GM18907 (cell line): ENCODE results near the gene XPO6.
A peak's percentile ranks its signal among the peaks of the same experiment; 100 is the strongest.
"Not testable (repeated sequence)": the region's sequence is repeated elsewhere in the genome, so short reads cannot be mapped to it uniquely, and the experiment has no call there.

Experiments
- ATAC-seq: cut with Tn5 transposase; IDR thresholded peaks from one replicate; pipeline ENCODE4 v1.9.1; 2021; ENCODE audit warnings: mild to moderate bottlenecking, moderate library complexity; ENCODE audit not compliant: unreplicated experiment

XPO6 gene

DNA sequence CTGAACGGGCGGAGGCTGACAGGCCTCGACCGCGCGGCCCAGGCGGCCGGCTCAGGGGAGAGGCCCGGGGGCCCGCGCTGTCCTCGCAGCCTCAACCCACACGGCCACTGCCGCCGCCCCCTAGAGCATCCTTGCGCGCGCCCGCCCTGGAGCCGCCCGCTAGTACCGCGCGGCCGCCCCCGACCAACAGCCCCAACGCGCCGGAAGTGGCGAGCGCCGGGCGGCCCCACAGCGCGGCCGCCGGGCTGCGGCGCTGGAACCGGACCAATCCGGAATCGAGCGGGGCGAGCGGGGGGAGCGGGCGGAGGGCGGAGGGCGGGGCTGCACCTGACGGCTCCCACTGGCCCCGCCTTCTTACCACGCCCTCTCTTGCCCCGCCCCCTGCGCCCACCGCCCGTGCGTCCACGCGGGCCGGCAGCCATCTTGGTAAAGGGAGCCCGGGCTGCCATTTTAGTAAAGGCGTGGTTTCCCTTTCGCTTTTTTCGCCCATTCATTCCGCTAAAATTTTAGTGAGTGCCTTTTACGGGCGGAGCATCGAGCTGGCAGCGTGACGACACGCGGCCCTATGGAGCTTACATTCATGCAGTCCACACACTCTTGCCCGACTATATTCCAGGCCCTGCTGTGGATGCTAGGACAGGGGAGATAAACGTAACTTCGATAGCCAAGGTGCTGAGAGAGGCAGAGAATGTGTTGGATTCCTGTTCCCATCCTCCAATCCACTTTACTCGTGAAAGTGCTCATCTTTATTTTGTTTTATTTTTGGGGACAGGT, at the start of gene XPO6:
Gene XPO6 (minus strand): TSS at position 208 of the 774 bp plus-strand sequence. CDS start 597 bp downstream, outside the sequence.
- peak; percentile 80 for ATAC-seq

DNA sequence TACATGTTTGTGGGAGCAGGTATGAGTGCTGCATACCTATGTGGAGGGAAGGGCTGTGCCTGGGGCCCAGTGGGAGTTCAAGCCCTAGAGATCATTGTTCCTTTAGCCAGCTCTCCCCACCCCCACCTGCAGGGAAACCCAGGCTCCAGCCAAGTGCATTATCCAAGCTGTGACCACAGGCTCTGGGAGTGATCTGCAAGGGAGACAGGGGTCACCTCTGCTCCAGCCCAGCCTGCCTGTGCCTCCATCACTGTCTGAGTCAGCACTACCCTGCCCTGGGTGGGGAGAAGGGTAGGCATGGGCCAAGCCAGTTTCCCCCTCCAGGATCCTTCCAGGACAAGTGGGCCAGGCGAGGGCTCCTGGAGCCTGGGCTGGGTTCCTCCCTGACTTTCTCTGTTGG, 48.4 kb upstream of the XPO6 start:
- no peak for ATAC-seq

DNA sequence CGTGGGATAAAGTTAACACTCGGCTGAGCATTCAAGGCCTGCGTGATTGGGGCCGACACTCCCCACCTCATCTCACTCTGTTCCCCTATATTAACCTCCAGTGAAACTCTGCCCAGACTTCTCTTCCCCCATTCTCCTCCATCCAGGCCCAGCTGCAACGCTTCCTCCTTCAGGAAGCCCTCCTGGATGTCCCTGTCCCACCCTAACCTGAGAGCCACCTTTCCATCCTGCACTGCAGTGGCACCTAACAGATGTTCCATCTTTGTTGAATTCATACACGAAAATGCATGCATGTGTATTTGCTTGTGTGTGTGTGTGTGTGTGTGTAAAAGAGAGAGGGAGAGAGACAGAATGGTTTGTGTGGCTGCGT, 48.0 kb upstream of the XPO6 start:
- ATAC-seq, result no peak

DNA sequence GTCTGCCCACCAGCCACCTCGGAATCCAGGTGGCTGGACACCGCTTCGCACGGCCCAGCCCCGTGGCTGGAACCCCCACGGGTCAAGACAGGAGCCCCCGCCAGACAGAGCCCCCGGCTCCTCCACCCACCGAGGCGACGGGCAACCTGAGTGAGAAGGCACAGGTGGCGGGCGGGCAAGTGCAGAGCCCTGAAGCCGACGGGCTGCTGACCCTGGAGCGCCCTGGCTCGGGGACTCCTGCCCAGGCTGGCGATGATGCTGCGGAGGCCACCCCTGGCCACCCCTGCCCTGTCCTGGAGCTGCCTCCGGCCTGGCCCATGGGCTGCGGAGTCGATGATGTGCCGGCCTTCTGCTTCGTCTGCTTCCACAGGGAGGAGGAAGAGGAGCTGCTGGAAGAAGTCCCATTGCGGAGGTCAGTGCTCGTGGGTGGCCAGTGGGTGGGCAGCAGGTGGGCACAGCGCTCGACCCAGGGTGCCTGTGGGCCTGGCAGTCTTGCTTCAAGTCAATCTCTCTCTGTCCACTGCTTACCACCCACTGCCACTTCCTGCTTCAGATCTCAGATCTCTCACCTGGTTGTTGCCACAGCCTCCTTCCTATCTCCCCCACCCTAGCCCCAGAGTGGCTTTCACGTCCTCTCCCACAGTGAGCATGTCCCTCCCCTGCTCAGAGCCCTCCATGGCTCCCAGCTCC, 47.5 kb upstream of the XPO6 start:
- no peak for ATAC-seq

- ATAC-seq, result no peak
Measured at GRCh38 chr16:28258567-28258966, 46.8 kb upstream of the XPO6 start.

DNA sequence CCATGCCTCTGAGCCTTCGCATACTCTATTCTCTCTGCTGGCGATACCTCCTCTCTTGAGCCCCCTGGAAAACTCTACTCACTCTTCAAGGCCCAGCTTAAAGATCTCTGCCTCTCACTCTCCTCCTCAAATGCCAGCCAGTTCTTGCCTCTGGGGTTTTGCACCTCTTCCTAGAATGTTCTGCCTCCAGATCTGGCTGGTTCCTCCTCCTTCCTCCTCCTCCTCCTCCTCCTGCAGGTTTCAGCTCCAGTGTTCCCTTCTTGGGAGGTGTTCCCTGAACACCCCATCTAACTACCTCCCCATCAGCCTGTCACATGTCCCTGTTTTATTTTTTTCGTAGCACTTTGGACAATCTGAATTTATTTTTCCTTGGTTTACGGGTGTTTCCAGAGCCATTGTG, 45.5 kb upstream of the XPO6 start:
- ATAC-seq, result no peak

DNA sequence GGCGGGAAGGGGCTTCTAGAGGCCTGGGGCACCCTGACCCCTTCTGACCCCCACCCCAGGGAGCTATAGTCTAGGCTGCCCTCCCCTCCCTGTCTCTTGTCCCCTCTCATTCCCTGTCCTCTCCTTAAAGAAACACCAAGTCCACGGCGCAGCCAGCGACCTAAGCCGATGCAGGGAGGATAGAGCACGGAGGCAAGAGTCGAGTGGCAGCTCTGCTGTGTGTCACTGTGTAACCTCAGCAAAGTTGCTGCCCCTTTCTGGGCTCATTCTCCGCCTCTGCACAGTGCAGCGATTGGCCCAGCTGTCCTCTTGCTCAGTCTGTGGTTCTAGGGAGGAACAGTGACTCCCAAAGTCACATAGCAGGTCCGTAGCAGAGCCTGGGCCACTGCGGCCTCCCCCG, 44.1 kb upstream of the XPO6 start:
- no peak for ATAC-seq

DNA sequence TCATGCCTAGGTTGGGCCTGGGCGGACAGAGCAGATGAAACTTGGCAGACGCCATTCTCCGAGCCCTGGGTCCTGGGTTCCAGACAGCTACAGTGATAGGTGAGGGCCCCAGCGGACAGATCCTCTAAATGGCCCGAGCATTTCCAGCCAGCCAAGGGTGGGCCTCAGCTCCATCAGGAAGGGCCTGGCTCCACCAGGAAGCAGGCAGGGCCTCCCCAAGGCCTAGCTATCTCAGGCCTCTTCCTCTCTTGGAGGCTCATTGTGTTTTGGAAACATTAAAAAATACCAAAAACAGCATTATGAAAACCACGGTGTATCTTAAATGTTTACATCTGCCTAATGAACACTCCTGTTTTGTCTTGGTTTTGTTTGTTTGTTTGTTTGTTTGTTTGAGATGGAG, 42.4 kb upstream of the XPO6 start:
- no peak for ATAC-seq

GRCh38 chr16:28250999-28251398, 39.2 kb upstream of the XPO6 start:
- ATAC-seq, result no peak

DNA sequence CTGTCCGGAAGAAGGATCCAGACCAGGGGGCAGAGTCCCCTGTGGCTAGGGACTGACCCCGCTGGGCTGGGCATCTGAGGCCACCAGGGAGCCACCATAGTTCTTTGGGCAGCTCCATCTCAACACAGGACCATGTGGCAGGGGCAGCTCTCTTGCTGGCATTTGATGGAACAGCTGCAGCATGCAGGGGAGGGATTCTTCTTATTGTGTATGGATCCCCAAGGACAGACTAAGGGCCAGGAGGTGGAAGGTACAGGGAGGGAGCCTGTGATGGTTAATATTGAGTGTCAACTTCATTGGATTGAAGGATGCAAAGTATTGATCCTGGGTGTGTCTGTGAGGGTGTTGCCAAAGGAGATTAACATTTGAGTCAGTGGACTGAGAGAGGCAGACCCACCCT, 37.7 kb upstream of the XPO6 start:
- not testable (repeated sequence) for ATAC-seq

DNA sequence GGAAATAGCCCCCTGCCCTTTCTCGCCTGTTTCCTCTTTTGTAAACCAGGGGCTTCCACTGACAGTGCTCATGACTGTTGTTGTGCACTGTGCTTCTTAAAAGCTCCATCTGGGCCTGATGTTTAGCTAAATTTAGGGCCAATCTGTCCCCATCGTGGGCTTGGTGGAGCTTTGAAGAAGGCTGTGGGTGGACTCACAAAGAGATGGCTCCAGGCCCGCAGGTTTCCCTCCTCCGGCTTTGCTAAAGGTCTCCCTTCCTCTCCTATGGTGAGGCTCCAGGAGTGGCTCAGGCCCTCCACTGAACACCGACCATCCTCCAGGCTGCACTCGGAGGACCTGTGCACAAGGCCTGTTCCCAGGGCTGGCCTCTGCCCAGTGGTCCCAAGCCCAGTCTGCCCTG, 30.2 kb upstream of the XPO6 start:
- no peak for ATAC-seq

DNA sequence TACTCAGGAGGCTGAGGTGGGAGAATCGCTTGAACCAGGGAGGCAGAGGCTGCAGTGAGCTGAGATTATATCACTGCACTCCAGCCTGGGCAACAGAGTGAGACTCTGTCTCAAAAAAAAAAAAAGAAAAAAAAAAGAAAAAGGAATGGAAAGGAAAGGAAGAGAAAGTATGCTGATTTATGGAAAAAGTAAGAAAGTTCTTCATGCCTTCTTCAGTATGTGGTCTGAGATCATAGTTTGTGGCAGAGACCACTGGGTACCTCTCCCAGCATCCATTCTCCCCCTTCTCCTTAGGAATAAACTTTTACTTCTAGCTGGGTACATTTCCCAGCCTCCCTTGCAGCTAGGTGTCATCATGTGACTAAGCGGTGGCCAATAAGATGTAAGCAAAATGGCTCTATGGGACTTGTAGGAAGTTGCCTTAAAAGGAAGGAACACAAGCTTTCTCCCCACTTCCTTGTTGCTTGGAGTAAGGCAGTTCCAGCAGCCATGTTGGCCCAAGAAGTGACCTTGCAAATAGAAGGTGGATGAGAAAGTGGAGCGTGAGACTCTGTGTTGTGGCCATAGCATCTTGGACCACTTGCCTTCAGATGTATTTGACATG, 26.1 kb upstream of the XPO6 start:
- ATAC-seq, result no peak

- no peak for ATAC-seq
Measured at GRCh38 chr16:28231763-28232162, 20.0 kb upstream of the XPO6 start.

DNA sequence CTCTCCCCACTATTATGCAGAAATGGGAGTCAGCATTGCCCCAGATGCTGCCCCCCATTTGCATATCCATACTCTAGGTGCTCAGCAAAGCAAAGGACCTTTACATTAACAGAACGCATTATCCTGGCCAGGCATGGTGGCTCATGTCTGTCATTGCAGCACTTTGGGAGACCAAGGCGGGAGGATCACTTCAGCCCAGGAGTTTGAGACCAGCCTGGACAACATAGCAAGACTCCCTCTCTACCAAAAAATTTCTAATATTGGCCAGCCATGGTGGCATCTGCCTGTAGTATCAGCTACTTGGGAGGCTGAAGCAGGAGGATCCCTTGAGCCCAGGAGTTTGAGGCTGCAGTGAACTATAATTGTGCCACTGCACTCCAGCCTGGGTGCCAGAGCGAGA, 12.1 kb upstream of the XPO6 start:
- not testable (repeated sequence) for ATAC-seq

DNA sequence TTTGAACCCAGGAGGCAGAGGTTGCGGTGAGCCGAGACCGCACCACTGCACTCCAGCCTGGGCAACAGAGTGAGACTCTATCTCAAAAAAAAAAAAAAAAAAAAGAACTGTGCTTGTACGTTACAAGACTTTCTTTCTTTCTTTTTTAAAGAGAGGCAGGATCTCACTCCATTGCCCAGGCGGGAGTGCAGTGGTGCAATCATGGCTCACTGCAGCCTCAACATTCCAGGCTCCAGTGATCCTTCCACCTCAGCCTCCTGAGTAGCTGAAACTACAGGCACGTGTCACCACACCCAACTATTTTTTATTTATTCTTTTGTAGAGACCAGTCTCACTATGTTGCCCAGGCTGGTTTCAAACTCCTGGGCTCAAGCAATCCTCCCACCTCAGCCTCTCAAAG, 8.0 kb upstream of the XPO6 start:
- ATAC-seq, result not testable (repeated sequence)

DNA sequence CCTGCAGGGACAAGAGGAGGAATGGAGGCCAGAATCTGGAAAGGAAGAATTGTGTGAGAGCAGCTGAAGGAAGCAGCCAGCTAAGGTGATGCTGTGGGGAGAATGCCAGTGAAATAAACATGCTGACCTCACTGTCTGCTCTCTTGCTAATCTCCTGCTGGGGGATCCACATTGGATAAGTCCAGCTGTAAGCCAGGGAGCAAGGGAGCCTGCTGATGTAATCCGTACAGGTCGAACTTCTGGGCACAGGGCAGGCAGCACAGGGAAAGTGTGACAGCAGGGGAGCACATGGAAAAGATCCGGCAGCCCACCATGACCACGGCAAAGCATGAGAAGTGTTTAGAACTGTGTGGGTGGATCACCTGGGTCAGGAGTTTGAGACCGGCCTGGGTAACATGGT, 7.5 kb upstream of the XPO6 start:
- ATAC-seq, result no peak

- no peak for ATAC-seq
Measured at GRCh38 chr16:28218109-28218508, 6.3 kb upstream of the XPO6 start.

- ATAC-seq, result no peak
Measured at GRCh38 chr16:28217326-28217725, 5.6 kb upstream of the XPO6 start.

- no peak for ATAC-seq
Measured at GRCh38 chr16:28213396-28213795, 1.6 kb upstream of the XPO6 start.

DNA sequence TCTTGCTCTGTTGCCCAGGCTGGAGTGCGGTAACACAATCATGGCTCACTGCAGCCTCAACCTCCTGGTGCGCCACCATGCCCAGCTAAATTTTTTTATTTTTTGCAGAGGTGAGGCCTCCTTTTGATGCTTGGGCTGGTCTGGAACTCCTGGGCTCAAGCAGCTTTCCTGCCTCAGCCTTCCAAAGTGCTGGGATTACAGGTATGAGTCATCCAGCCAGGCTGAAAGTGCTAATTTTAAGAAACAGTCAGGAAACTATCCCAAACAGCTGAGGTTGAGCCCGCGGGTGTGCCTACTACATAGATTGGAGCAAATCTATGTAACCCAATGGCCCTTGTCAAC, 738 bp upstream of the XPO6 start:
- ATAC-seq, result peak; percentile 3

DNA sequence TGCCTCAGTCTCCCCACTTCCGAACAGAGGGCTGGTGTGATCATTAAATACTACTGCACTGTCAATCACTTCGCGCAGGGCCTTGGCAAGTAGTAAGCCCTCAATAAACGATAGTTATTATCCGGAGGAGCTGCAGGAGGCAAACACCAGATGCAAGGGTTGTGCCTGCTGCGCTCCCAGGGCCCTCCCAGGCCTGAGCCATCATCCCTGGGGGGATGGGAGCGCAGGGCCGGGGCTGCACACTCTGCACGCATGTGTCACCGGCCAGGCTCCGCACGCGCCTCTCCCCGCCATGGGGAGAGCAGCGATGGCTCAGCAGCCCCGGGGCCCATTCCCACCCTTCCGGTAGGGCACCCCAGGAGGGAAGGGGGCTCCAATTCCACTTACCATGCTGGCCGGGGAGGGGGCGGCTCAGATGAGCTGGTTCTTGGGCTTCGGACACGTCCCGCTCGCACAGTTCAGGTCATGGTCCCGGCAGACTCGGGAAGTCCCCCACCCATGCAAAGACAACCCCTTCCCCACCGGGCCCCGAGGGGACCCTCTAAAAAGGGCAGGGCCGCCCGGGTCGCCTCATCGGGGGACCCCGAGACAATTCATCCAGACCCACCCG, 681 bp downstream of the XPO6 start:
- peak; percentile 53 for ATAC-seq

DNA sequence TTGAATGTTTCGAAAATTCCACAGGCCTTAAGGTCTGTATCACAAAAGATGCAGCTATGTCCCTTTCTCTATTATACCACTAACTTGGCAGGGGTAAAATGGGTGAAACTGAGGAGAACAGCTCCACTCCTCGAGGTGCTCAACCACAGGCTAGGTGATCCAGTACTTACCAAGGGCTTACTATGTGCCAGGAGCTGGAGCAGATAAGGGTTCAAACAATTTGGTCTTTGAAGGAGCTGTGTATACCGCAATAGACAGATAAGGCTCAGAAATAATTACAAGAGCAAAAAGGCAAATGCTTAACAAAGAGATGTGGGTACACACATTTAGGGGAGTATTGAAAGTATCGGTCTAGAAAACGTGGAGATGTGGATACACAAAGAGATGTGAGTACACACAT, 1.5 kb downstream of the XPO6 start:
- no peak for ATAC-seq
